SK-N-MC (cell line): ENCODE measurements around the gene MYO5C.

Experiments
- EZH2 ChIP-seq: fragments of 200-600 bp; sonication (generic); IDR thresholded peaks from one replicate; pipeline ENCODE4 v1.6.1; 2017; ENCODE audit warnings: antibody characterized with exemption
- POLR2AphosphoS5 ChIP-seq: IDR thresholded peaks from 2 replicates; pipeline ENCODE4 v1.6.1; 2012; ENCODE audit warnings: mild to moderate bottlenecking, low read depth, low read length, borderline replicate concordance

GRCh38 chr15:52329987-52330386 lies 34.4 kb upstream of the MYO5C start:
- TF ChIP-seq POLR2AphosphoS5 (no peak), EZH2 (no peak)
